Measurements from ENCODE around the gene CFAP99. TPM values are rescaled to one million over a fixed set of nuclear protein-coding genes. Genes with fewer than 3 reads are reported as not detected.

The CFAP99 gene
- polyA plus RNA-seq, 1 donor (not counting 4 experiments of a cell fraction or from before 2014, with no cell fraction given): not detected

GRCh38 chr4:2402048-2402842 lies 16.5 kb upstream of the CFAP99 start:
- Histone ChIP-seq H3K27me3 (ENCODE audit: control insufficient read depth, extremely low read depth, insufficient read depth, low read length) (peaks cover 29% of the 10 kb centered on the region), H3K27ac (ENCODE audit: control insufficient read depth, insufficient read depth, low read length) (no peak overlapping the region), H3K36me3 (ENCODE audit: control insufficient read depth in 2 of 2, extremely low read depth in 1 of 2, insufficient read depth in 2 of 2, low read length in 2 of 2) (no peaks in the 10 kb centered on the region), H3K4me1 (ENCODE audit: control insufficient read depth, extremely low read depth, insufficient read depth, low read length) (peaks cover 6% of the 10 kb centered on the region), H3K9ac (ENCODE audit: control insufficient read depth, extremely low read depth, insufficient read depth, low read length) (no peak overlapping the region), H3K79me2 (ENCODE audit: control insufficient read depth, insufficient read depth, low read length) (no peaks in the 10 kb centered on the region), H2AFZ (ENCODE audit: control insufficient read depth, low read length) (no peak overlapping the region), H3K9me3 (ENCODE audit: control insufficient read depth, low read depth, low read length) (no peaks in the 10 kb centered on the region), H4K20me1 (ENCODE audit: control insufficient read depth, extremely low read depth, insufficient read depth, low read length) (peaks cover 2% of the 10 kb centered on the region), H3K9me1 (ENCODE audit: control insufficient read depth, extremely low read depth, insufficient read depth, low read length) (no peaks in the 10 kb centered on the region), H3K4me2 (ENCODE audit: control insufficient read depth, extremely low read depth, insufficient read depth, low read depth, low read length) (peak overlapping the region; percentile 39), H3K4me3 (ENCODE audit: control insufficient read depth in 2 of 3, extremely low read depth in 1 of 3, insufficient read depth in 2 of 3, low read depth in 1 of 3, low read length in 3 of 3) (no peak overlapping the region)
- dilution Hi-C loops (cut with MboI; ENCODE audit: extremely low pct_ligation_motif_present, low sequenced_read_pairs): no loop called here
- FAIRE-seq (no peak), DNase-seq (ENCODE audit: low read depth, low spot score) (no peak)
- TF ChIP-seq EZH2 (IDR thresholded peaks at IDR 0.05; ENCODE audit: low read length): peak; percentile 54
- no peak for TF ChIP-seq CTCF (optimal IDR thresholded peaks at IDR 0.05 in 1 of 3, IDR thresholded peaks at IDR 0.05 in 1 of 3, conservative IDR thresholded peaks at IDR 0.05 in 1 of 3; ENCODE audit: extremely low read depth in 1 of 3, insufficient read depth in 2 of 3, low read length in 3 of 3)

GRCh38 chr4:2402941-2403340 lies 15.8 kb upstream of the CFAP99 start:
- Histone ChIP-seq H3K27me3 (ENCODE audit: control insufficient read depth, extremely low read depth, insufficient read depth, low read length) (peaks cover 29% of the 10 kb centered on the region), H3K9ac (ENCODE audit: control insufficient read depth, extremely low read depth, insufficient read depth, low read length) (no peak overlapping the region), H3K9me1 (ENCODE audit: control insufficient read depth, extremely low read depth, insufficient read depth, low read length) (no peaks in the 10 kb centered on the region), H3K4me2 (ENCODE audit: control insufficient read depth, extremely low read depth, insufficient read depth, low read depth, low read length) (no peak overlapping the region), H3K4me3 (ENCODE audit: control insufficient read depth in 2 of 3, extremely low read depth in 1 of 3, insufficient read depth in 2 of 3, low read depth in 1 of 3, low read length in 3 of 3) (no peak overlapping the region), H3K9me3 (ENCODE audit: control insufficient read depth, low read depth, low read length) (no peaks in the 10 kb centered on the region), H3K79me2 (ENCODE audit: control insufficient read depth, insufficient read depth, low read length) (no peaks in the 10 kb centered on the region), H3K4me1 (ENCODE audit: control insufficient read depth, extremely low read depth, insufficient read depth, low read length) (peaks cover 6% of the 10 kb centered on the region), H2AFZ (ENCODE audit: control insufficient read depth, low read length) (no peak overlapping the region), H4K20me1 (ENCODE audit: control insufficient read depth, extremely low read depth, insufficient read depth, low read length) (peaks cover 2% of the 10 kb centered on the region), H3K36me3 (ENCODE audit: control insufficient read depth in 2 of 2, extremely low read depth in 1 of 2, insufficient read depth in 2 of 2, low read length in 2 of 2) (no peaks in the 10 kb centered on the region), H3K27ac (ENCODE audit: control insufficient read depth, insufficient read depth, low read length) (no peak overlapping the region)
- DNase-seq (ENCODE audit: low read depth, low spot score) (no peak), FAIRE-seq (no peak)
- dilution Hi-C loops (cut with MboI; ENCODE audit: extremely low pct_ligation_motif_present, low sequenced_read_pairs): no loop called here
- TF ChIP-seq EZH2 (IDR thresholded peaks at IDR 0.05; ENCODE audit: low read length) (no peak), CTCF (optimal IDR thresholded peaks at IDR 0.05 in 1 of 3, IDR thresholded peaks at IDR 0.05 in 1 of 3, conservative IDR thresholded peaks at IDR 0.05 in 1 of 3; ENCODE audit: extremely low read depth in 1 of 3, insufficient read depth in 2 of 3, low read length in 3 of 3) (no peak)

Measured in keratinocyte (primary cell).